GM12892 (cell line): Measurements from ENCODE around the gene RAB11FIP5.

Experiments
- POLR2A ChIP-seq: IDR thresholded peaks from 2 replicates; pipeline ENCODE4 v1.6.1; 2011; ENCODE audit warnings: low read depth, low read length, control low read depth
- POLR2AphosphoS5 ChIP-seq: IDR thresholded peaks from 2 replicates; pipeline ENCODE4 v1.6.1; 2011; ENCODE audit warnings: low read depth, low read length, control low read depth

- TF ChIP-seq POLR2A: no peak
- no peak for TF ChIP-seq POLR2AphosphoS5
These were observed 38.4 kb downstream of the RAB11FIP5 start for GRCh38 chr2:73074110-73075069.
